ENCODE results near the gene RPP14. TPM values are rescaled to one million over a fixed set of nuclear protein-coding genes. Genes with fewer than 3 reads are reported as not detected.

The RPP14 gene
- total RNA-seq, 1 donor from 2014 or later, result 16.1 TPM

GRCh38 chr3:58355179-58355578 lies 49.1 kb downstream of the RPP14 start:
- DNase-seq (ENCODE audit: low spot score), result no peak

GRCh38 chr3:58356054-58356453 lies 50.0 kb downstream of the RPP14 start:
- no peak for DNase-seq (ENCODE audit: low spot score)

- no peak for DNase-seq (ENCODE audit: low spot score)
Measured at GRCh38 chr3:58357402-58357801, 51.4 kb downstream of the RPP14 start.

- no peak for DNase-seq (ENCODE audit: low spot score)
Measured at GRCh38 chr3:58358092-58358491, 52.0 kb downstream of the RPP14 start.

- no peak for DNase-seq (ENCODE audit: low spot score)
Measured at GRCh38 chr3:58358808-58359207, 52.8 kb downstream of the RPP14 start.

GRCh38 chr3:58359621-58360020 lies 53.6 kb downstream of the RPP14 start:
- no peak for DNase-seq (ENCODE audit: low spot score)

GRCh38 chr3:58361866-58362265 lies 55.8 kb downstream of the RPP14 start:
- no peak for DNase-seq (ENCODE audit: low spot score)

GRCh38 chr3:58366699-58367098 lies 60.7 kb downstream of the RPP14 start:
- DNase-seq (ENCODE audit: low spot score), result no peak

- no peak for DNase-seq (ENCODE audit: low spot score)
Measured at GRCh38 chr3:58369038-58369437, 63.0 kb downstream of the RPP14 start.

Other genes with a start within 250 kb of the RPP14 start
- 5.1 TPM for gene DNASE1L3, start 95.3 kb upstream of the RPP14 start, total RNA-seq
- gene ABHD6, start 68.5 kb upstream of the RPP14 start, total RNA-seq, result 22.3 TPM
- gene HTD2, start 275 bp downstream of the RPP14 start, total RNA-seq, result 7.6 TPM
- gene PXK, start 26.6 kb downstream of the RPP14 start, total RNA-seq, result 32.2 TPM
- 55.2 TPM for gene PDHB, start 127.6 kb downstream of the RPP14 start, total RNA-seq
- gene KCTD6, start 185.9 kb downstream of the RPP14 start, total RNA-seq, result 8.0 TPM
- gene ACOX2, start 230.9 kb downstream of the RPP14 start, total RNA-seq, result 18.8 TPM